GM23248 (cell line): ENCODE measurements around the gene TRMU. TPM values are rescaled to one million over a fixed set of nuclear protein-coding genes. Genes with fewer than 3 reads are reported as not detected.

ENCODE experiments used
- DNase-seq: peaks from one replicate; pipeline ENCODE4 v3.0.0-alpha.2; 2015
- H2AFZ ChIP-seq: fragments of 200-600 bp; sonication (generic); 2 replicates; pipeline ENCODE4 v1.6.1; 2016; ENCODE audit warnings: antibody characterized with exemption
- H3F3A ChIP-seq: fragments of 200-600 bp; sonication (generic); 2 replicates; pipeline ENCODE4 v1.6.1; 2016; ENCODE audit warnings: mild to moderate bottlenecking, antibody characterized with exemption, mixed run types; ENCODE audit not compliant: insufficient read depth
- H3K27ac ChIP-seq: fragments of 200-600 bp; sonication (generic); 2 replicates; pipeline ENCODE4 v1.5.1; 2016; ENCODE audit warnings: mild to moderate bottlenecking
- H3K27me3 ChIP-seq: fragments of 200-600 bp; sonication (generic); replicated peaks from 2 replicates; pipeline ENCODE4 v1.6.1; 2016; ENCODE audit warnings: mild to moderate bottlenecking; ENCODE audit not compliant: insufficient read depth
- H3K36me3 ChIP-seq: fragments of 200-600 bp; sonication (generic); 2 replicates; pipeline ENCODE4 v1.6.1; 2016; ENCODE audit warnings: low read depth, mild to moderate bottlenecking
- H3K4me1 ChIP-seq: fragments of 200-600 bp; sonication (generic); 2 replicates; pipeline ENCODE4 v1.6.1; 2016; ENCODE audit warnings: mild to moderate bottlenecking; ENCODE audit not compliant: insufficient read depth
- H3K4me2 ChIP-seq: fragments of 200-600 bp; sonication (generic); one replicate; pipeline ENCODE4 v1.6.1; 2016; ENCODE audit warnings: mild to moderate bottlenecking; ENCODE audit not compliant: unreplicated experiment
- H3K4me3 ChIP-seq: fragments of 200-600 bp; sonication (generic); 2 replicates; pipeline ENCODE4 v1.5.1; 2016; ENCODE audit warnings: mild to moderate bottlenecking
- H3K79me2 ChIP-seq: fragments of 200-600 bp; sonication (generic); 2 replicates; pipeline ENCODE4 v1.6.1; 2016; ENCODE audit warnings: mild to moderate bottlenecking; ENCODE audit not compliant: insufficient read depth
- H3K9ac ChIP-seq: fragments of 200-600 bp; sonication (generic); 2 replicates; pipeline ENCODE4 v1.6.1; 2016; ENCODE audit warnings: mild to moderate bottlenecking
- H3K9me2 ChIP-seq: fragments of 200-600 bp; sonication (generic); 2 replicates; pipeline ENCODE4 v1.6.1; 2016; ENCODE audit warnings: mixed run types, mild to moderate bottlenecking, moderate library complexity; ENCODE audit not compliant: insufficient read depth
- H3K9me3 ChIP-seq: fragments of 200-600 bp; sonication (generic); one replicate; pipeline ENCODE4 v1.6.1; 2017; ENCODE audit warnings: low read depth
- H4K20me1 ChIP-seq: fragments of 200-600 bp; sonication (generic); 2 replicates; pipeline ENCODE4 v1.6.0; 2016; ENCODE audit not compliant: insufficient read depth
- EZH2 ChIP-seq: fragments of 200-600 bp; sonication (generic); IDR thresholded peaks from 2 replicates; pipeline ENCODE4 v1.6.1; 2018; ENCODE audit warnings: antibody characterized with exemption, mild to moderate bottlenecking; ENCODE audit not compliant: insufficient read depth, poor library complexity, severe bottlenecking
- EZH2phosphoT487 ChIP-seq: fragments of 200-600 bp; sonication (generic); IDR thresholded peaks from 2 replicates; pipeline ENCODE4 v1.6.1; 2018; ENCODE audit warnings: antibody characterized with exemption, moderate library complexity, mild to moderate bottlenecking, low read depth; ENCODE audit not compliant: insufficient read depth
- WGBS, 2 experiments: methylation state at CpG; one replicate each; pipeline ENCODE4 v1.1.6; 2015 to 2017; ENCODE audit warnings: low lambda C conversion rate in 2 of 2, low coverage in 1 of 2; ENCODE audit errors: missing lambda C conversion rate in 2 of 2; 5-methylcytosine and 5-hydroxymethylcytosine counted together
- in situ Hi-C: fragments of 300-500 bp; cut with MboI; formaldehyde crosslinking; loops from 2 replicates; pipeline ENCODE4 v1.15.0; 2020
- polyA plus RNA-seq: library from polyadenylated mRNA; unstranded; fragments of >200 nt; fragmentation: Nextera tagmentation; extraction: Ambion mirVana; gene quantifications from 2 replicates; pipeline ENCODE4 v1.2.1, GENCODE V29; 2016
- total RNA-seq: library from RNA; depleted of rRNA; stranded (reverse); fragments of >200 nt; shearing (Covaris generic); gene quantifications from 2 replicates; pipeline ENCODE4 v1.2.3, GENCODE V29; 2014

Gene TRMU
- total and polyA plus RNA-seq, 2 experiments from 2014 or later = 27.0 to 38.4 TPM

GRCh38 chr22:46355996-46356471 is 20.5 kb downstream of the TRMU start:
- TF ChIP-seq EZH2phosphoT487 (no peak), EZH2 (no peak)
- Histone ChIP-seq H3K9me2 (no peaks in the 10 kb centered on the region), H4K20me1 (no peaks in the 10 kb centered on the region), H3K4me3 (no peak overlapping the region), H2AFZ (no peak overlapping the region), H3K27ac (no peak overlapping the region), H3K4me1 (no peaks in the 10 kb centered on the region), H3K79me2 (no peaks in the 10 kb centered on the region), H3K27me3 (no peaks in the 10 kb centered on the region), H3K9ac (no peak overlapping the region), H3F3A (0 out of 2 replicates have a peak, but pooled peaks cover 8% of the 10 kb centered on the region), H3K4me2 (no peak overlapping the region), H3K36me3 (no peaks in the 10 kb centered on the region; the same call in 1 of the 2 replicates), H3K9me3 (no peaks in the 10 kb centered on the region)
- in situ Hi-C loops = loop anchor here (10.0 kb wide), 1 partner anchor 189 kb away; no protein-coding TSS in a partner anchor
- WGBS, 2 experiments = 73 to 83% methylated on average over 11 to 12 of the region's 12 CpGs
- DNase-seq = no peak

- in situ Hi-C loops = loop anchor here (10.0 kb wide), 1 partner anchor 188 kb away; no protein-coding TSS in a partner anchor
- Histone ChIP-seq H3K79me2 (no peaks in the 10 kb centered on the region), H3K36me3 (no peaks in the 10 kb centered on the region; the same call in 1 of the 2 replicates), H3K9ac (no peak overlapping the region), H3K4me3 (no peak overlapping the region), H3K9me3 (no peaks in the 10 kb centered on the region), H3K4me2 (no peak overlapping the region), H3K27me3 (no peaks in the 10 kb centered on the region), H3K4me1 (no peaks in the 10 kb centered on the region), H3K9me2 (no peaks in the 10 kb centered on the region), H2AFZ (no peak overlapping the region), H3F3A (peaks cover 15% of the 10 kb centered on the region; the same call in 1 of the 2 replicates), H3K27ac (no peak overlapping the region), H4K20me1 (no peaks in the 10 kb centered on the region)
- TF ChIP-seq EZH2 (no peak), EZH2phosphoT487 (no peak)
- WGBS, 2 experiments = 89 to 95% methylated on average over 21 to 23 of the region's 23 CpGs
- no peak for DNase-seq
These were observed 21.3 kb downstream of the TRMU start for GRCh38 chr22:46356496-46357480.

- DNase-seq = no peak
- Histone ChIP-seq H3K27ac (no peak overlapping the region), H3K4me2 (no peak overlapping the region), H3K9me3 (no peaks in the 10 kb centered on the region), H4K20me1 (no peaks in the 10 kb centered on the region), H3K9ac (no peak overlapping the region), H3K27me3 (no peaks in the 10 kb centered on the region), H3K9me2 (no peaks in the 10 kb centered on the region), H3K4me3 (no peak overlapping the region), H3K79me2 (no peaks in the 10 kb centered on the region), H2AFZ (no peak overlapping the region), H3K4me1 (no peaks in the 10 kb centered on the region), H3K36me3 (no peaks in the 10 kb centered on the region), H3F3A (peaks cover 15% of the 10 kb centered on the region; the same call in 1 of the 2 replicates)
- TF ChIP-seq EZH2phosphoT487 (no peak), EZH2 (no peak)
- in situ Hi-C loops = loop anchor here (10.0 kb wide), 1 partner anchor 187 kb away; no protein-coding TSS in a partner anchor
- WGBS, 2 experiments = 91 to 92% methylated on average over 11 to 15 of the region's 19 CpGs
These were observed 22.4 kb downstream of the TRMU start for GRCh38 chr22:46357711-46358520.

GRCh38 chr22:46358766-46359165 is 23.3 kb downstream of the TRMU start:
- H3F3A ChIP-seq = peaks cover 15% of the 10 kb centered on the region; the same call in 1 of the 2 replicates
- 87 to 97% methylated on average over 5 to 6 of the region's 6 CpGs for WGBS, 2 experiments
- H3K27ac ChIP-seq = no peak overlapping the region
- H2AFZ ChIP-seq = no peak overlapping the region
- H3K9me2 ChIP-seq = no peaks in the 10 kb centered on the region
- H3K79me2 ChIP-seq = no peaks in the 10 kb centered on the region
- H3K4me1 ChIP-seq = no peaks in the 10 kb centered on the region
- H4K20me1 ChIP-seq = no peaks in the 10 kb centered on the region
- no peaks in the 10 kb centered on the region for H3K9me3 ChIP-seq
- H3K9ac ChIP-seq = no peak overlapping the region
- DNase-seq = no peak
- in situ Hi-C loops = loop anchor here (10.0 kb wide), 1 partner anchor 186 kb away; no protein-coding TSS in a partner anchor
- no peak overlapping the region for H3K4me2 ChIP-seq
- TF ChIP-seq EZH2 (no peak), EZH2phosphoT487 (no peak)
- no peak overlapping the region for H3K4me3 ChIP-seq
- H3K27me3 ChIP-seq = no peaks in the 10 kb centered on the region
- no peaks in the 10 kb centered on the region for H3K36me3 ChIP-seq
